Measurements from ENCODE around the gene SPATA1.
A peak's percentile ranks its signal among the peaks of the same experiment; 100 is the strongest.

Gene SPATA1

GRCh38 chr1:84509029-84509428 is 2.8 kb downstream of the SPATA1 start:
- DNase-seq (ENCODE audit: low read depth), result no peak

GRCh38 chr1:84510165-84510564 is 4.0 kb downstream of the SPATA1 start:
- DNase-seq (ENCODE audit: low read depth), result no peak

- DNase-seq (ENCODE audit: low read depth), result no peak
These were observed 4.5 kb downstream of the SPATA1 start for GRCh38 chr1:84510668-84511067.

GRCh38 chr1:84524590-84524989 is 18.4 kb downstream of the SPATA1 start:
- DNase-seq (ENCODE audit: low read depth), result no peak

GRCh38 chr1:84525779-84526178 is 19.6 kb downstream of the SPATA1 start:
- DNase-seq (ENCODE audit: low read depth), result no peak

GRCh38 chr1:84538599-84538998 is 32.4 kb downstream of the SPATA1 start:
- DNase-seq (ENCODE audit: low read depth), result no peak

GRCh38 chr1:84539972-84540371 is 33.8 kb downstream of the SPATA1 start:
- DNase-seq (ENCODE audit: low read depth), result no peak

GRCh38 chr1:84540759-84541158 is 34.6 kb downstream of the SPATA1 start:
- DNase-seq (ENCODE audit: low read depth), result no peak

- no peak for DNase-seq (ENCODE audit: low read depth)
These were observed 35.5 kb downstream of the SPATA1 start for GRCh38 chr1:84541679-84542078.

- DNase-seq (ENCODE audit: low read depth), result no peak
These were observed 44.6 kb downstream of the SPATA1 start for GRCh38 chr1:84550826-84551225.

- DNase-seq (ENCODE audit: low read depth), result no peak
These were observed 63.0 kb downstream of the SPATA1 start for GRCh38 chr1:84569216-84569615.

- DNase-seq (ENCODE audit: low read depth), result no peak
These were observed 64.4 kb downstream of the SPATA1 start for GRCh38 chr1:84570436-84571149.

GRCh38 chr1:84571150-84571535 is 65.0 kb downstream of the SPATA1 start:
- DNase-seq (ENCODE audit: low read depth), result no peak

- no peak for DNase-seq (ENCODE audit: low read depth)
These were observed 67.3 kb downstream of the SPATA1 start for GRCh38 chr1:84573481-84573966.

GRCh38 chr1:84573967-84574842 is 68.0 kb downstream of the SPATA1 start, which contains the start of gene CTBS:
Gene CTBS, minus strand, starts transcription at chr1:84574440. Its CDS starts 25 bp downstream, at chr1:84574415.
- peak; percentile 85 for DNase-seq (ENCODE audit: low read depth)

GRCh38 chr1:84574936-84575335 is 68.8 kb downstream of the SPATA1 start:
- no peak for DNase-seq (ENCODE audit: low read depth)

GRCh38 chr1:84581648-84582047 is 75.5 kb downstream of the SPATA1 start:
- no peak for DNase-seq (ENCODE audit: low read depth)

- DNase-seq (ENCODE audit: low read depth), result no peak
These were observed 76.8 kb downstream of the SPATA1 start for GRCh38 chr1:84582802-84583587.

- no peak for DNase-seq (ENCODE audit: low read depth)
These were observed 77.5 kb downstream of the SPATA1 start for GRCh38 chr1:84583648-84584047.

GRCh38 chr1:84584126-84584525 is 77.9 kb downstream of the SPATA1 start:
- DNase-seq (ENCODE audit: low read depth), result no peak

GRCh38 chr1:84585803-84586202 is 79.6 kb downstream of the SPATA1 start:
- no peak for DNase-seq (ENCODE audit: low read depth)

GRCh38 chr1:84587099-84587498 is 80.9 kb downstream of the SPATA1 start:
- no peak for DNase-seq (ENCODE audit: low read depth)

All from activated T-cell treated with anti-CD3 and anti-CD28 coated beads for 1 hour (primary cell).